ENCODE measurements around the gene HHATL. TPM values are rescaled to one million over a fixed set of nuclear protein-coding genes. Genes with fewer than 3 reads are reported as not detected.
A peak's percentile ranks its signal among the peaks of the same experiment; 100 is the strongest.

Gene HHATL
- total RNA-seq, 2 donors from 2014 or later = 1.9 to 5.5 TPM

GRCh38 chr3:42721690-42722089, 19.1 kb upstream of the HHATL start:
- TF ChIP-seq POLR2AphosphoS5 (IDR thresholded peaks at IDR 0.05) (peak; percentile 5), CTCF (IDR thresholded peaks at IDR 0.05) (no peak)
- Histone ChIP-seq H3K4me3 (no peak overlapping the region), H3K27ac (no peak overlapping the region), H3K36me3 (no peaks in the 10 kb centered on the region), H3K9me3 (no peaks in the 10 kb centered on the region), H3K27me3 (replicated peaks; ENCODE audit: insufficient read depth) (no peaks in the 10 kb centered on the region), H3K4me1 (replicated peaks) (no peaks in the 10 kb centered on the region)
- 42% methylated on average over 1 of the region's 1 CpG for WGBS
- intact Hi-C loops (cut with DNase I) = no loop called here
- DNase-seq (ENCODE audit: low spot score) = no peak

GRCh38 chr3:42720126-42720525, 17.5 kb upstream of the HHATL start:
- no peak for DNase-seq (ENCODE audit: low spot score)
- Histone ChIP-seq H3K27ac (no peak overlapping the region), H3K27me3 (replicated peaks; ENCODE audit: insufficient read depth) (no peaks in the 10 kb centered on the region), H3K4me1 (replicated peaks) (no peaks in the 10 kb centered on the region), H3K36me3 (no peaks in the 10 kb centered on the region), H3K9me3 (no peaks in the 10 kb centered on the region), H3K4me3 (no peak overlapping the region)
- intact Hi-C loops (cut with DNase I) = no loop called here
- WGBS = 59% methylated on average over 4 of the region's 4 CpGs
- TF ChIP-seq POLR2AphosphoS5 (IDR thresholded peaks at IDR 0.05) (no peak), POLR2A (IDR thresholded peaks at IDR 0.05) (no peak), CTCF (IDR thresholded peaks at IDR 0.05) (no peak)

GRCh38 chr3:42719002-42719401, 16.4 kb upstream of the HHATL start:
- Histone ChIP-seq H3K4me1 (replicated peaks) (no peaks in the 10 kb centered on the region), H3K27ac (no peak overlapping the region), H3K27me3 (replicated peaks; ENCODE audit: insufficient read depth) (no peaks in the 10 kb centered on the region), H3K36me3 (no peaks in the 10 kb centered on the region), H3K9me3 (no peaks in the 10 kb centered on the region), H3K4me3 (no peak overlapping the region)
- 34% methylated on average over 6 of the region's 6 CpGs for WGBS
- TF ChIP-seq POLR2AphosphoS5 (IDR thresholded peaks at IDR 0.05) = no peak
- no peak for TF ChIP-seq CTCF (IDR thresholded peaks at IDR 0.05)
- no peak for TF ChIP-seq POLR2A (IDR thresholded peaks at IDR 0.05)
- no peak for DNase-seq (ENCODE audit: low spot score)
- intact Hi-C loops (cut with DNase I) = no loop called here

- no peak for DNase-seq (ENCODE audit: low spot score)
These were observed 15.7 kb upstream of the HHATL start for GRCh38 chr3:42718338-42718737.

More at GRCh38 chr3:42718338-42718737, 15.7 kb upstream of the HHATL start:
- H3K4me3 ChIP-seq = no peak overlapping the region
- H3K36me3 ChIP-seq = no peaks in the 10 kb centered on the region
- H3K4me1 ChIP-seq (replicated peaks) = no peaks in the 10 kb centered on the region
- intact Hi-C loops (cut with DNase I) = no loop called here
- H3K27me3 ChIP-seq (replicated peaks; ENCODE audit: insufficient read depth) = no peaks in the 10 kb centered on the region
- 92% methylated on average over 5 of the region's 5 CpGs for WGBS
- H3K27ac ChIP-seq = no peak overlapping the region
- H3K9me3 ChIP-seq = no peaks in the 10 kb centered on the region
- TF ChIP-seq POLR2AphosphoS5 (IDR thresholded peaks at IDR 0.05) = no peak
- TF ChIP-seq POLR2A (IDR thresholded peaks at IDR 0.05) = no peak
- TF ChIP-seq CTCF (IDR thresholded peaks at IDR 0.05) = no peak
